ENCODE measurements around the gene ROR1. TPM values are rescaled to one million over a fixed set of nuclear protein-coding genes. Genes with fewer than 3 reads are reported as not detected.

ROR1 gene
- total RNA-seq, 1 experiment from 2014 or later, result 33.8 TPM

GRCh38 chr1:63882048-63882704 is 108.4 kb downstream of the ROR1 start:
- H3K4me3 Mint-ChIP-seq (ENCODE audit: low read depth, unreplicated experiment), result no peak overlapping the region
- peaks cover 67% of the 10 kb centered on the region for H3K4me1 Mint-ChIP-seq (ENCODE audit: low read depth, unreplicated experiment)
- DNase-seq, result no peak
- no peaks in the 10 kb centered on the region for H3K27me3 Mint-ChIP-seq (ENCODE audit: unreplicated experiment)
- BruUV-seq (replicated peaks), result no TSS peak
- TF ChIP-seq CTCF (IDR thresholded peaks at IDR 0.05; ENCODE audit: unreplicated experiment), result no peak
- no peak overlapping the region for H3K27ac Mint-ChIP-seq (ENCODE audit: unreplicated experiment)
- intact Hi-C loops (cut with micrococcal nuclease; ENCODE audit: unreplicated experiment), result no loop called here
- CTCF ChIA-PET, result no interaction called here
- H3K9me3 Mint-ChIP-seq (ENCODE audit: low read depth, unreplicated experiment), result no peaks in the 10 kb centered on the region
- H3K36me3 Mint-ChIP-seq (ENCODE audit: insufficient read depth, unreplicated experiment), result no peaks in the 10 kb centered on the region

GRCh38 chr1:63883494-63884235 is 109.8 kb downstream of the ROR1 start:
- no peak overlapping the region for H3K27ac Mint-ChIP-seq (ENCODE audit: unreplicated experiment)
- no peak overlapping the region for H3K4me3 Mint-ChIP-seq (ENCODE audit: low read depth, unreplicated experiment)
- CTCF ChIA-PET, result no interaction called here
- intact Hi-C loops (cut with micrococcal nuclease; ENCODE audit: unreplicated experiment), result no loop called here
- H3K36me3 Mint-ChIP-seq (ENCODE audit: insufficient read depth, unreplicated experiment), result no peaks in the 10 kb centered on the region
- BruUV-seq (replicated peaks), result no TSS peak
- H3K4me1 Mint-ChIP-seq (ENCODE audit: low read depth, unreplicated experiment), result peaks cover 52% of the 10 kb centered on the region
- no peak for DNase-seq
- TF ChIP-seq CTCF (IDR thresholded peaks at IDR 0.05; ENCODE audit: unreplicated experiment), result no peak
- no peaks in the 10 kb centered on the region for H3K27me3 Mint-ChIP-seq (ENCODE audit: unreplicated experiment)
- no peaks in the 10 kb centered on the region for H3K9me3 Mint-ChIP-seq (ENCODE audit: low read depth, unreplicated experiment)

DNA sequence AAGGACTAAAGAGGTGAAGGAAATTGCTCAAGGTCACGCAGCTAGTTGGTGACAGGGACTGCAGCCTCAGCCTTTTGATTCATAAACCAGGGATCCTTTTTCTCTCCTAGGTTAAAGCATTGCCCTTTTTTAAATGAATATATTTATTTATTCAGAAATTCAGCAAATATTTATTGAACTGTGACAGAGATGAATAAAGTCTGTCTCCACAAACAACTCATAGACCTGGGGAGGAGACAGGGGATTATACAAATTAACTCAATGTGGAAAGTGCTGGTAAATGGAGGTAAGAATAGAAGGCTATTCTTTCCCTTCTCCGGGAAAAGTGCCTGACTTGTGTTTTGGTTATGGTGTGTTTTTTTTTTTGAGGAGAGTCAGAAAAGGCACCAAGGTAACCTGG is 110.7 kb downstream of the ROR1 start:
- BruUV-seq (replicated peaks), result no TSS peak
- Mint-ChIP-seq H3K4me1 (ENCODE audit: low read depth, unreplicated experiment) (peaks cover 44% of the 10 kb centered on the region), H3K27me3 (ENCODE audit: unreplicated experiment) (no peaks in the 10 kb centered on the region), H3K27ac (ENCODE audit: unreplicated experiment) (no peak overlapping the region), H3K36me3 (ENCODE audit: insufficient read depth, unreplicated experiment) (no peaks in the 10 kb centered on the region), H3K4me3 (ENCODE audit: low read depth, unreplicated experiment) (no peak overlapping the region), H3K9me3 (ENCODE audit: low read depth, unreplicated experiment) (no peaks in the 10 kb centered on the region)
- CTCF ChIA-PET, result no interaction called here
- no peak for DNase-seq
- intact Hi-C loops (cut with micrococcal nuclease; ENCODE audit: unreplicated experiment), result no loop called here
- no peak for TF ChIP-seq CTCF (IDR thresholded peaks at IDR 0.05; ENCODE audit: unreplicated experiment)

- CTCF ChIA-PET, result no interaction called here
- H3K36me3 Mint-ChIP-seq (ENCODE audit: insufficient read depth, unreplicated experiment), result no peaks in the 10 kb centered on the region
- DNase-seq, result no peak
- H3K27ac Mint-ChIP-seq (ENCODE audit: unreplicated experiment), result no peak overlapping the region
- TF ChIP-seq CTCF (IDR thresholded peaks at IDR 0.05; ENCODE audit: unreplicated experiment), result no peak
- H3K4me1 Mint-ChIP-seq (ENCODE audit: low read depth, unreplicated experiment), result peaks cover 43% of the 10 kb centered on the region
- H3K27me3 Mint-ChIP-seq (ENCODE audit: unreplicated experiment), result no peaks in the 10 kb centered on the region
- intact Hi-C loops (cut with micrococcal nuclease; ENCODE audit: unreplicated experiment), result no loop called here
- H3K9me3 Mint-ChIP-seq (ENCODE audit: low read depth, unreplicated experiment), result no peaks in the 10 kb centered on the region
- no peak overlapping the region for H3K4me3 Mint-ChIP-seq (ENCODE audit: low read depth, unreplicated experiment)
- BruUV-seq (replicated peaks), result no TSS peak
These were observed 112.1 kb downstream of the ROR1 start for GRCh38 chr1:63885899-63886298.

All from Calu3 (cell line).